ENCODE data around the gene GRXCR1.

Gene GRXCR1

GRCh38 chr4:42878863-42879262 is 13.7 kb upstream of the GRXCR1 start:
- Histone ChIP-seq H3K9me3 (ENCODE audit: insufficient read depth, low read length) (no peaks in the 10 kb centered on the region), H4K20me1 (ENCODE audit: insufficient read depth, low read length) (no peaks in the 10 kb centered on the region), H2AFZ (ENCODE audit: low read depth, low read length) (no peak overlapping the region), H3K27ac (ENCODE audit: low read length) (no peak overlapping the region), H3K27me3 (ENCODE audit: low read depth, low read length) (peaks cover 19% of the 10 kb centered on the region), H3K79me2 (ENCODE audit: low read length) (no peaks in the 10 kb centered on the region), H3K9ac (ENCODE audit: low read length) (no peak overlapping the region), H3K36me3 (replicated peaks; ENCODE audit: low read depth, low read length) (no peaks in the 10 kb centered on the region), H3K4me1 (ENCODE audit: low read length) (no peaks in the 10 kb centered on the region), H3K4me3 (ENCODE audit: low read length) (no peak overlapping the region), H3K4me2 (ENCODE audit: low read length) (no peak overlapping the region)
- TF ChIP-seq, protein P1, sequence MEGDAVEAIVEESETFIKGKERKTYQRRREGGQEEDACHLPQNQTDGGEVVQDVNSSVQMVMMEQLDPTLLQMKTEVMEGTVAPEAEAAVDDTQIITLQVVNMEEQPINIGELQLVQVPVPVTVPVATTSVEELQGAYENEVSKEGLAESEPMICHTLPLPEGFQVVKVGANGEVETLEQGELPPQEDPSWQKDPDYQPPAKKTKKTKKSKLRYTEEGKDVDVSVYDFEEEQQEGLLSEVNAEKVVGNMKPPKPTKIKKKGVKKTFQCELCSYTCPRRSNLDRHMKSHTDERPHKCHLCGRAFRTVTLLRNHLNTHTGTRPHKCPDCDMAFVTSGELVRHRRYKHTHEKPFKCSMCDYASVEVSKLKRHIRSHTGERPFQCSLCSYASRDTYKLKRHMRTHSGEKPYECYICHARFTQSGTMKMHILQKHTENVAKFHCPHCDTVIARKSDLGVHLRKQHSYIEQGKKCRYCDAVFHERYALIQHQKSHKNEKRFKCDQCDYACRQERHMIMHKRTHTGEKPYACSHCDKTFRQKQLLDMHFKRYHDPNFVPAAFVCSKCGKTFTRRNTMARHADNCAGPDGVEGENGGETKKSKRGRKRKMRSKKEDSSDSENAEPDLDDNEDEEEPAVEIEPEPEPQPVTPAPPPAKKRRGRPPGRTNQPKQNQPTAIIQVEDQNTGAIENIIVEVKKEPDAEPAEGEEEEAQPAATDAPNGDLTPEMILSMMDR (IDR thresholded peaks at IDR 0.05; ENCODE audit: low read depth, low read length) = no peak
- TF ChIP-seq EZH2phosphoT487 (IDR thresholded peaks at IDR 0.05; ENCODE audit: low read depth) = no peak

DNA sequence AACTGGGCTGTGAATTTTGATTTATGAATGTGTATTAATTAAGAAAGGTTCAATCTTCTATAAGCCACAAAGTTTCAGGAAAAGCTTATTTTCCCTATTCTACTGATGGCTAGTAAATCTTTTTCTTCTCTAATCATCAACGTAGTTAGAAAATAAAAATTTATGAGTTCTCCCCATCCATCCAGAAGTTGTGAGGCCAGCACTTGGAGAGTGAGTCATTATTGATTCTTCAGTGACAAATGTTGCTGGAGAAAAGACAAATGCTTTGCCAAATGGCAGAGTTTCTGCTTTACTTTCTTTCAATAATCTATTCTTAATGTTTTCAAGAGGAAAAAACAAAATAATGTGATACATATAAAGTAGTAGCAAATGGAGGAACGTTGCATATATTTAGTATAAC is 11.3 kb upstream of the GRXCR1 start:
- H3K4me3 ChIP-seq (ENCODE audit: low read length) = no peak overlapping the region
- H3K27me3 ChIP-seq (ENCODE audit: low read depth, low read length) = peaks cover 12% of the 10 kb centered on the region
- no peak overlapping the region for H2AFZ ChIP-seq (ENCODE audit: low read depth, low read length)
- no peaks in the 10 kb centered on the region for H3K4me1 ChIP-seq (ENCODE audit: low read length)
- no peaks in the 10 kb centered on the region for H3K79me2 ChIP-seq (ENCODE audit: low read length)
- H3K9ac ChIP-seq (ENCODE audit: low read length) = no peak overlapping the region
- H3K4me2 ChIP-seq (ENCODE audit: low read length) = no peak overlapping the region
- TF ChIP-seq, protein P1 (IDR thresholded peaks at IDR 0.05; ENCODE audit: low read depth, low read length) = no peak
- TF ChIP-seq EZH2phosphoT487 (IDR thresholded peaks at IDR 0.05; ENCODE audit: low read depth) = no peak
- H3K27ac ChIP-seq (ENCODE audit: low read length) = no peak overlapping the region
- H4K20me1 ChIP-seq (ENCODE audit: insufficient read depth, low read length) = no peaks in the 10 kb centered on the region
- no peaks in the 10 kb centered on the region for H3K36me3 ChIP-seq (replicated peaks; ENCODE audit: low read depth, low read length)
- no peaks in the 10 kb centered on the region for H3K9me3 ChIP-seq (ENCODE audit: insufficient read depth, low read length)

- no peak overlapping the region for H3K9ac ChIP-seq (ENCODE audit: low read length)
- no peaks in the 10 kb centered on the region for H3K9me3 ChIP-seq (ENCODE audit: insufficient read depth, low read length)
- TF ChIP-seq EZH2phosphoT487 (IDR thresholded peaks at IDR 0.05; ENCODE audit: low read depth) = no peak
- TF ChIP-seq, protein P1 (IDR thresholded peaks at IDR 0.05; ENCODE audit: low read depth, low read length) = no peak
- no peaks in the 10 kb centered on the region for H4K20me1 ChIP-seq (ENCODE audit: insufficient read depth, low read length)
- H3K4me1 ChIP-seq (ENCODE audit: low read length) = no peaks in the 10 kb centered on the region
- H3K27ac ChIP-seq (ENCODE audit: low read length) = no peak overlapping the region
- H3K4me3 ChIP-seq (ENCODE audit: low read length) = no peak overlapping the region
- H3K79me2 ChIP-seq (ENCODE audit: low read length) = no peaks in the 10 kb centered on the region
- H3K36me3 ChIP-seq (replicated peaks; ENCODE audit: low read depth, low read length) = no peaks in the 10 kb centered on the region
- no peak overlapping the region for H2AFZ ChIP-seq (ENCODE audit: low read depth, low read length)
- H3K4me2 ChIP-seq (ENCODE audit: low read length) = no peak overlapping the region
- H3K27me3 ChIP-seq (ENCODE audit: low read depth, low read length) = no peaks in the 10 kb centered on the region
Observed at GRCh38 chr4:42891644-42892043, 869 bp upstream of the GRXCR1 start.

GRCh38 chr4:42895452-42895851 is 2.9 kb downstream of the GRXCR1 start:
- H3K4me1 ChIP-seq (ENCODE audit: low read length) = no peaks in the 10 kb centered on the region
- no peak overlapping the region for H3K4me2 ChIP-seq (ENCODE audit: low read length)
- TF ChIP-seq, protein P1 (IDR thresholded peaks at IDR 0.05; ENCODE audit: low read depth, low read length) = no peak
- no peak for TF ChIP-seq EZH2phosphoT487 (IDR thresholded peaks at IDR 0.05; ENCODE audit: low read depth)
- no peaks in the 10 kb centered on the region for H3K36me3 ChIP-seq (replicated peaks; ENCODE audit: low read depth, low read length)
- no peak overlapping the region for H3K27ac ChIP-seq (ENCODE audit: low read length)
- no peak overlapping the region for H3K9ac ChIP-seq (ENCODE audit: low read length)
- H3K27me3 ChIP-seq (ENCODE audit: low read depth, low read length) = no peaks in the 10 kb centered on the region
- H2AFZ ChIP-seq (ENCODE audit: low read depth, low read length) = no peak overlapping the region
- H4K20me1 ChIP-seq (ENCODE audit: insufficient read depth, low read length) = no peaks in the 10 kb centered on the region
- no peak overlapping the region for H3K4me3 ChIP-seq (ENCODE audit: low read length)
- no peaks in the 10 kb centered on the region for H3K79me2 ChIP-seq (ENCODE audit: low read length)
- no peaks in the 10 kb centered on the region for H3K9me3 ChIP-seq (ENCODE audit: insufficient read depth, low read length)
